Lower leg skin (tissue), 3 donors: Measurements from ENCODE around the gene SMPD3.

ENCODE experiments used
- POLR2A ChIP-seq, 2 donors: fragments of 450-650 bp; IDR thresholded peaks; one replicate each; pipeline ENCODE4 v1.6.1; 2016 to 2017; ENCODE audit warnings: antibody characterized with exemption in 2 of 2, mild to moderate bottlenecking in 1 of 2, moderate library complexity in 1 of 2
- TF ChIP-seq, protein P1 (sequence below), 3 donors: fragments of 450-650 bp; IDR thresholded peaks; one replicate each; pipeline ENCODE4 v1.5.1; 2016; ENCODE audit warnings: antibody characterized with exemption in 3 of 3, mild to moderate bottlenecking in 3 of 3, moderate library complexity in 2 of 3

DNA sequence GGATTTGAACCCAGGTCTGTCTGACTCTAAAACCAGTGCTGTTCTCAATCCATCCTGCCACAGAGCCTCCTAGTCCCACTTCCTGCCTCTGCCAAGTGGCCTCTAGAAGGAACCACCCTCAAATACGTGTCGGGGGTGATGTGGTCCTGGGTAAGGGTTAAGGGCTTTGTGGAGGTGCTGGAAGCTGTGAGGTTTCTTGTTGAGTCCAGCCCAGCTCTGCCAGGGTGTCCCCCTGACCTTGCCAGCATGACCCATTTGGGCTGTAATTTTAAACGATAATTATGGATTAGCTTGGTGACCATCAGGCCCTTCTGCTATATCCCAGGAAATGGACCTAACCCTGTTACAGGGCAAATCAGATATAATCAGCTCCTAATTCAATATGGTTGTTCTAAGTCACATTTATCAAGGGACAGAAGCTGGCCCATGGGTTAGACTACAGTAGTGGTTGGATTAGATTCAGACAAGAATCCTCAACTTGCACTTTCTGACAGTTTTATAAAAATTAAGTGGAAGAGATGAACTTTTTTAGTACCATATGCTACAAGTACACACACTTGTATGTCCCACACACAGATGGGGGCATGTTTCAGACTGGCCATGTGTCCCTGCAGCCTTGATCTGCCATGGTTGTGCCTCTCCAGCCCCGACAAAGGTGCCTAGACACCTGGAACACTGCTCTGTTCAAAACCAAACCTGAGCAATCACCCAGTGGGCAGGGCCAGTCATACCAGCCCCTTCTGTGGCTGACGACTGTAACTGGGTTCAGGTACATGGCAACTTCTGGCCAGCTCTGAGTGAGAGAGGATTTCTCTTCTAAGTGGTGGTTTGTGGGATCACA, 48.0 kb downstream of the SMPD3 start:
- TF ChIP-seq, protein P1, sequence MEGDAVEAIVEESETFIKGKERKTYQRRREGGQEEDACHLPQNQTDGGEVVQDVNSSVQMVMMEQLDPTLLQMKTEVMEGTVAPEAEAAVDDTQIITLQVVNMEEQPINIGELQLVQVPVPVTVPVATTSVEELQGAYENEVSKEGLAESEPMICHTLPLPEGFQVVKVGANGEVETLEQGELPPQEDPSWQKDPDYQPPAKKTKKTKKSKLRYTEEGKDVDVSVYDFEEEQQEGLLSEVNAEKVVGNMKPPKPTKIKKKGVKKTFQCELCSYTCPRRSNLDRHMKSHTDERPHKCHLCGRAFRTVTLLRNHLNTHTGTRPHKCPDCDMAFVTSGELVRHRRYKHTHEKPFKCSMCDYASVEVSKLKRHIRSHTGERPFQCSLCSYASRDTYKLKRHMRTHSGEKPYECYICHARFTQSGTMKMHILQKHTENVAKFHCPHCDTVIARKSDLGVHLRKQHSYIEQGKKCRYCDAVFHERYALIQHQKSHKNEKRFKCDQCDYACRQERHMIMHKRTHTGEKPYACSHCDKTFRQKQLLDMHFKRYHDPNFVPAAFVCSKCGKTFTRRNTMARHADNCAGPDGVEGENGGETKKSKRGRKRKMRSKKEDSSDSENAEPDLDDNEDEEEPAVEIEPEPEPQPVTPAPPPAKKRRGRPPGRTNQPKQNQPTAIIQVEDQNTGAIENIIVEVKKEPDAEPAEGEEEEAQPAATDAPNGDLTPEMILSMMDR (IDR thresholded peaks at IDR 0.05) = no peak
- no peak for TF ChIP-seq POLR2A (IDR thresholded peaks at IDR 0.05)
